Measurements from ENCODE around the gene LRRC28. TPM values are rescaled to one million over a fixed set of nuclear protein-coding genes. Genes with fewer than 3 reads are reported as not detected.

LRRC28 gene
- total RNA-seq, 3 donors from 2014 or later (not counting 1 experiment from before 2014, with no cell fraction given): 18.2 to 20.9 (median 18.7) TPM

DNA sequence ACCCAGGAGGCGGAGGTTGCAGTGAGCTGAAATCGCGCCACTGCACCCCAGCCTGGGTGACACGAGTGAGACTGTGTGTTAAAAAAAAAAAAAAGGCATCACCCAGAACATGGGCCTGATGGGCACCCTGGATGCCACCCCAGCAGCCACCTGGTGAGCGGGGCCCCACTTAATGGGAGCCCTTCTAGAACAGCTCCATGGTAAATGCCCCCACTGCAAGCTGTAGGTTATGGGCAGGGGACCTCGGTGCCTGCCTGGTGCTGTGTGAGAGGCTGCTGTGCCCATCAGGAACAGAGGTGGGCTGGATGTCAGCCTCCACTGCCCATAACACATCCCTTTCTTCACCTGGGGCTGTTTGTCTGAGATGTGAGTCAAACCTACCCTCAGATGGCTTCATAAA, 158.3 kb downstream of the LRRC28 start:
- no peak for DNase-seq
- intact Hi-C loops (cut with micrococcal nuclease): no loop called here
- no peak for TF ChIP-seq CTCF (IDR thresholded peaks at IDR 0.05)
- no peaks in the 10 kb centered on the region for H3K4me1 Mint-ChIP-seq
- Histone ChIP-seq H3K4me1 (ENCODE audit: control insufficient read depth, insufficient read depth, low read length) (no peaks in the 10 kb centered on the region), H3K9me3 (ENCODE audit: control insufficient read depth, insufficient read depth, low read length) (no peaks in the 10 kb centered on the region), H3K27ac (ENCODE audit: low read length) (no peak overlapping the region), H3K36me3 (ENCODE audit: control insufficient read depth, insufficient read depth, low read length) (no peaks in the 10 kb centered on the region), H3K4me3 (ENCODE audit: low read length) (no peak overlapping the region), H3K27me3 (ENCODE audit: control insufficient read depth, insufficient read depth, low read length) (no peaks in the 10 kb centered on the region)
- no peaks in the 10 kb centered on the region for H3K36me3 Mint-ChIP-seq
- H3K27ac Mint-ChIP-seq: no peak overlapping the region
- H3K27me3 Mint-ChIP-seq (ENCODE audit: low read depth in 2 of 2): peaks cover 0 to 3% of the 10 kb centered on the region in 2 donors
- WGBS (ENCODE audit: insufficient coverage): 94% methylated on average over 6 of the region's 6 CpGs
- no peak for ATAC-seq
- no peaks in the 10 kb centered on the region for H3K9me3 Mint-ChIP-seq
- H3K4me3 Mint-ChIP-seq: no peak overlapping the region

GRCh38 chr15:99410477-99410876, 159.2 kb downstream of the LRRC28 start:
- no peak for TF ChIP-seq CTCF (IDR thresholded peaks at IDR 0.05)
- no peak overlapping the region for H3K4me3 Mint-ChIP-seq
- no peak for ATAC-seq
- intact Hi-C loops (cut with micrococcal nuclease): no loop called here
- H3K4me1 ChIP-seq (ENCODE audit: control insufficient read depth, insufficient read depth, low read length): no peaks in the 10 kb centered on the region
- H3K4me3 ChIP-seq (ENCODE audit: low read length): no peak overlapping the region
- no peaks in the 10 kb centered on the region for H3K27me3 ChIP-seq (ENCODE audit: control insufficient read depth, insufficient read depth, low read length)
- no peaks in the 10 kb centered on the region for H3K9me3 Mint-ChIP-seq
- H3K36me3 ChIP-seq (ENCODE audit: control insufficient read depth, insufficient read depth, low read length): no peaks in the 10 kb centered on the region
- no peak overlapping the region for H3K27ac Mint-ChIP-seq
- no peak overlapping the region for H3K27ac ChIP-seq (ENCODE audit: low read length)
- 87% methylated on average over 4 of the region's 4 CpGs for WGBS (ENCODE audit: insufficient coverage)
- no peaks in the 10 kb centered on the region for H3K4me1 Mint-ChIP-seq
- no peaks in the 10 kb centered on the region for H3K36me3 Mint-ChIP-seq
- H3K27me3 Mint-ChIP-seq (ENCODE audit: low read depth in 2 of 2): peaks cover 0 to 3% of the 10 kb centered on the region in 2 donors
- DNase-seq: no peak
- no peaks in the 10 kb centered on the region for H3K9me3 ChIP-seq (ENCODE audit: control insufficient read depth, insufficient read depth, low read length)

GRCh38 chr15:99411234-99411633, 160.0 kb downstream of the LRRC28 start:
- no peak for TF ChIP-seq CTCF (IDR thresholded peaks at IDR 0.05)
- intact Hi-C loops (cut with micrococcal nuclease): no loop called here
- H3K36me3 Mint-ChIP-seq: no peaks in the 10 kb centered on the region
- H3K4me3 Mint-ChIP-seq: no peak overlapping the region
- Histone ChIP-seq H3K4me1 (ENCODE audit: control insufficient read depth, insufficient read depth, low read length) (no peaks in the 10 kb centered on the region), H3K9me3 (ENCODE audit: control insufficient read depth, insufficient read depth, low read length) (no peaks in the 10 kb centered on the region), H3K4me3 (ENCODE audit: low read length) (no peak overlapping the region), H3K36me3 (ENCODE audit: control insufficient read depth, insufficient read depth, low read length) (no peaks in the 10 kb centered on the region), H3K27ac (ENCODE audit: low read length) (no peak overlapping the region), H3K27me3 (ENCODE audit: control insufficient read depth, insufficient read depth, low read length) (no peaks in the 10 kb centered on the region)
- DNase-seq: no peak
- no peaks in the 10 kb centered on the region for H3K27me3 Mint-ChIP-seq (ENCODE audit: low read depth in 2 of 2)
- WGBS (ENCODE audit: insufficient coverage): 89% methylated on average over 7 of the region's 8 CpGs
- no peaks in the 10 kb centered on the region for H3K4me1 Mint-ChIP-seq
- ATAC-seq: no peak
- no peak overlapping the region for H3K27ac Mint-ChIP-seq
- H3K9me3 Mint-ChIP-seq: no peaks in the 10 kb centered on the region

DNA sequence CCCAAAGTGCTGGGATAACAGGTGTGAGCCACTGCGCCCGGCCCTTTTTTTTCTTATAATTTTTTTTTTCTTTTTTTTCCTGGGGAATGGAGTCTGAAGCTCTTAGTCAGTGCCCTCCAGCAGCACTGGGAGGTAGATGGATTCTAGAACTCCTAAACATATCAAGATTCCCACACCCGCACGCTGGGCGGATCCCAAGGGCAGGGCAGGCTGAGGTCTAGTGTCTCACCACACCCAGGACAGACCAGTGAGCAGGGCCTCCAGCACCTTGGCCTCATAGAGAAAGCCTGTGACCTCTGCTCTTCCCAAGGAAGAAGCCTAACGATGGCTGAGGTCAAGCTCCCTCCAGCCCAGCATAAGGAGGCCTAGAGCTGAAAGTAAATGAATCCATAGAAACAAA, 160.8 kb downstream of the LRRC28 start:
- WGBS (ENCODE audit: insufficient coverage): 90% methylated on average over 4 of the region's 6 CpGs
- Mint-ChIP-seq H3K36me3 (no peaks in the 10 kb centered on the region), H3K9me3 (no peaks in the 10 kb centered on the region), H3K27me3 (ENCODE audit: low read depth in 2 of 2) (no peaks in the 10 kb centered on the region), H3K4me3 (no peak overlapping the region), H3K27ac (no peak overlapping the region), H3K4me1 (no peaks in the 10 kb centered on the region)
- no peaks in the 10 kb centered on the region for H3K27me3 ChIP-seq (ENCODE audit: control insufficient read depth, insufficient read depth, low read length)
- no peak overlapping the region for H3K4me3 ChIP-seq (ENCODE audit: low read length)
- no peaks in the 10 kb centered on the region for H3K36me3 ChIP-seq (ENCODE audit: control insufficient read depth, insufficient read depth, low read length)
- no peak for TF ChIP-seq CTCF (IDR thresholded peaks at IDR 0.05)
- intact Hi-C loops (cut with micrococcal nuclease): no loop called here
- no peak overlapping the region for H3K27ac ChIP-seq (ENCODE audit: low read length)
- no peaks in the 10 kb centered on the region for H3K4me1 ChIP-seq (ENCODE audit: control insufficient read depth, insufficient read depth, low read length)
- no peak for ATAC-seq
- DNase-seq: no peak
- no peaks in the 10 kb centered on the region for H3K9me3 ChIP-seq (ENCODE audit: control insufficient read depth, insufficient read depth, low read length)
